HK-2 (cell line): ENCODE results near the gene LRBA.
A peak's percentile ranks its signal among the peaks of the same experiment; 100 is the strongest.
"Not testable (repeated sequence)": the region's sequence is repeated elsewhere in the genome, so short reads cannot be mapped to it uniquely, and the experiment has no call there.

Source experiments
- DNase-seq: peaks from one replicate; pipeline ENCODE4 v3.0.0-alpha.2; 2018; ENCODE audit not compliant: unreplicated experiment

The LRBA gene

GRCh38 chr4:151014521-151015458 lies at the start of gene LRBA:
Gene LRBA (minus strand): TSS chr4:151015284. CDS start chr4:151014642, 642 bp downstream.
- peak; percentile 86 for DNase-seq

- DNase-seq, result not testable (repeated sequence)
Measured at GRCh38 chr4:151063143-151063542, 48.1 kb upstream of the LRBA start.

GRCh38 chr4:151055539-151055938 lies 40.5 kb upstream of the LRBA start:
- no peak for DNase-seq

- no peak for DNase-seq
Measured at GRCh38 chr4:151052785-151053184, 37.7 kb upstream of the LRBA start.

GRCh38 chr4:151049430-151049884 lies 34.4 kb upstream of the LRBA start:
- DNase-seq, result no peak

GRCh38 chr4:151048913-151049312 lies 33.8 kb upstream of the LRBA start:
- DNase-seq, result no peak

GRCh38 chr4:151046609-151047008 lies 31.5 kb upstream of the LRBA start:
- DNase-seq, result no peak

- no peak for DNase-seq
Measured at GRCh38 chr4:151045907-151046306, 30.8 kb upstream of the LRBA start.

- no peak for DNase-seq
Measured at GRCh38 chr4:151043803-151044515, 28.9 kb upstream of the LRBA start.

- no peak for DNase-seq
Measured at GRCh38 chr4:151039733-151040132, 24.6 kb upstream of the LRBA start.

GRCh38 chr4:151038452-151039157 lies 23.5 kb upstream of the LRBA start:
- no peak for DNase-seq

- DNase-seq, result no peak
Measured at GRCh38 chr4:151035911-151036310, 20.8 kb upstream of the LRBA start.

- DNase-seq, result no peak
Measured at GRCh38 chr4:151035328-151035727, 20.2 kb upstream of the LRBA start.

- no peak for DNase-seq
Measured at GRCh38 chr4:151034829-151035228, 19.7 kb upstream of the LRBA start.

GRCh38 chr4:151031831-151032605 lies 16.9 kb upstream of the LRBA start:
- DNase-seq, result no peak

- no peak for DNase-seq
Measured at GRCh38 chr4:151029537-151029936, 14.5 kb upstream of the LRBA start.

GRCh38 chr4:151029006-151029405 lies 13.9 kb upstream of the LRBA start:
- not testable (repeated sequence) for DNase-seq

- no peak for DNase-seq
Measured at GRCh38 chr4:151025759-151026158, 10.7 kb upstream of the LRBA start.

- no peak for DNase-seq
Measured at GRCh38 chr4:151022586-151022985, 7.5 kb upstream of the LRBA start.

- no peak for DNase-seq
Measured at GRCh38 chr4:151021637-151022334, 6.7 kb upstream of the LRBA start.
